ENCODE results near the gene TIMP1. TPM values are rescaled to one million over a fixed set of nuclear protein-coding genes. Genes with fewer than 3 reads are reported as not detected.

TIMP1 gene
- total and polyA plus RNA-seq, 5 experiments from 2014 or later, result 31.3 to 75.5 (median 49.9) TPM

DNA sequence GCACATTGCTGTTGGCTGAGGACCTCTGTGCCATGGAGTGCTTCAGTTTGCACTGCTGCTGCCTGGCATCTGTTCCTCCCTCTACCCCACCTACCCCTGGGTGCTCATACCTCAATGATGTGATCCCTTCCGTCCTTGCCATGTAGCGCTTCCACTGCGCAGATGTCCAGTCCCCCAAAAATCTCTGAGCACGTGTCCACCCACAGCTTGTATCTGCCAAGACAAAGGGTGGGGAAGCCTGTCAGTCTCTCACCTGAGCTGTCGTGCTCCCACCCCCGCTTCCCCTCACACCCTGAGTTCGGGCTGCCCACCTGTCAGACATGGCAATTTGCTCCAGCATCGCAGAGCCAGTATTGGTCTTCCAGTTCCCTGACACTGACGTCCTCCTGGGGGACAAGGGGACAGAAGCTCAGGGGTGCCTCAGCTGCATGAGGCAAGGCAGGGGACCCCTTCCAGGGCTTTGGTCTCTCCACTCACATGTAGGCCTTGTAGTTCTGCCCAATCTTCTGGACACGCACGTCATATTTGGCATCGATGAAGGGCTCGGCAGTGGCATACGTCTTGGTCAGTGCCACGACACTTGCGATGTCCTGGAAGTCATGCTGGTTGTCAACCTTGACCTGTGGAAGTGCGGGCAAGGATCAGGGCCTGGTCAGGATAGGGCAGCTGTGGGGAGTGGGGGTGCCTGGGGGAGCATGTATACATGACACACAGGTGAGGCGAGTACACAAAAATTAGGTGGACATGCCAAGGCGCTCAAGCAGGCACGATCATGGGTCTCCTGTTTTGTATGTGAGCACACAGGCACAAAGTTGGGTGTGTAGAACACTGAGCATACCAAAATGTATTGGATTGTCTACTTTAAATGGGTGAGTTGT, 6.0 kb upstream of the TIMP1 start:
- no peak overlapping the region for H3K4me3 Mint-ChIP-seq
- ATAC-seq (no peak), DNase-seq (no peak)
- H3K27me3 Mint-ChIP-seq, result peaks cover 0 to 9% (median 8%) of the 10 kb centered on the region in 5 donors
- peaks cover 0 to 12% (median 2%) of the 10 kb centered on the region in 3 donors for H3K36me3 Mint-ChIP-seq
- no peak overlapping the region for H3K27ac Mint-ChIP-seq
- H3K9me3 Mint-ChIP-seq, result peaks cover 0 to 2% (median 0%) of the 10 kb centered on the region in 9 donors
- POLR2A ChIA-PET, result no interaction called here
- H3K4me1 Mint-ChIP-seq, result peaks cover 11 to 23% (median 20%) of the 10 kb centered on the region in 4 donors

DNA sequence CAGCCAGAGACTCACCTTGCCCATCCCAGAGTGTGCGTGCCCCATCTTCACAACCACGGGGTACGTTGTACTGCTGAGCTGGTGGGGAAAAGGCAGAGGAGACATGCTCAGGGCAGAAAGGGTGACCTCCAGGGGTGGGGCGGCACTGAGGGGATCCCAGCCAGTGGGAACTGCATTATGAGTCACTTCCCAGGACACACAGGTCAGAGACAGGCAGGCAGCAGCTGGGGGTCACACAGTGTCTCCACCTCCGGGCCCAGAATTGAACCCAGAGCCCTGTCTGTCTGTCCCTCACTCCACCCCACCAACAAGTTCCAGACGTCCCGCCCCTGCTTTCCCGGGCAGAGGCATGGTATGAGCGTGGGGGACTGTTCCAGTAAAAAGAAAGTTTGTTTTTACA, 4.8 kb upstream of the TIMP1 start:
- DNase-seq (no peak), ATAC-seq (no peak)
- H3K4me3 Mint-ChIP-seq, result no peak overlapping the region
- POLR2A ChIA-PET, result no interaction called here
- peaks cover 0 to 9% (median 8%) of the 10 kb centered on the region in 5 donors for H3K27me3 Mint-ChIP-seq
- peaks cover 0 to 2% (median 0%) of the 10 kb centered on the region in 9 donors for H3K9me3 Mint-ChIP-seq
- no peak overlapping the region for H3K27ac Mint-ChIP-seq
- H3K4me1 Mint-ChIP-seq, result peaks cover 10 to 30% (median 22%) of the 10 kb centered on the region in 4 donors
- H3K36me3 Mint-ChIP-seq, result no peaks in the 10 kb centered on the region

DNA sequence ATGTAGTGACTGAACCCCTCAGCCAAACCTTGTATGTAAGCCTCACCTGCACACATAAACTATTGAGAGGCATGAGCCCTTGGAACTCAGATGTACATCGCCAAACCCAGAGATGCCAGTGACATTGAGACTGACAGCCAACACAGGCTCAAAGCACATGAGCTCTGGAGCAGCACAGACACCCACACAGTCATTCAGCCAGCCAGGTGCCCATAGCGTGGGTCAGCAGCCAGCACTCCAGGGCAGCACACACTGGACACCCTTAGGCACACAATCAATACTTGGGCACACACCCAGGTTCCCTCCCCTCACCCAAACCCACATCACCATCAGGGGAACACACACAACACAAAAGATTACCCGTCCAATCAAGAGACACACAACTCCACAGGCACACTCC, 4.3 kb upstream of the TIMP1 start:
- peak overlapping the region in 1 of 10 donors; percentile 23 for H3K27ac Mint-ChIP-seq
- POLR2A ChIA-PET, result no interaction called here
- peaks cover 0 to 2% (median 0%) of the 10 kb centered on the region in 9 donors for H3K9me3 Mint-ChIP-seq
- peaks cover 0 to 8% (median 8%) of the 10 kb centered on the region in 5 donors for H3K27me3 Mint-ChIP-seq
- H3K4me1 Mint-ChIP-seq, result peaks cover 10 to 30% (median 22%) of the 10 kb centered on the region in 4 donors
- H3K36me3 Mint-ChIP-seq, result no peaks in the 10 kb centered on the region
- no peak for ATAC-seq
- H3K4me3 Mint-ChIP-seq, result no peak overlapping the region
- DNase-seq, result no peak

DNA sequence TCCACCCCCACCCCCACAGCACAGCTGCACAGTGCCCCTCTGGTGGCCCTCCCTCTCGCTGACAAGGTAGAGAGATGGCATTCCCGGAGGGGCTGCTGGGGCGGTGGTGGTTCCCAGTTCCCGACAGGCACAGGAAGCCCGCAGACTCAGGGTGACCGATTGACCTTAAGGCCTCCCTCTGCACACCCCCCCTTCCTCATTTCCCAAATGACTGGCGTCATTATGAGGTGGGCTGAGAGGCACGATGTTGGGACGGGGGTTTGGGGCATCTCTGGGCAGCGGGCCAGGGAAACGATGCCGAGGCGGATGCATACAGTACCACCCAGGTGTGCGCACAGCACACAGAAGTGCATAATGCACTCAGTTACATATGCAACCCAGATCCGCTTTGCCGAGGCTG, 3.5 kb upstream of the TIMP1 start:
- H3K27me3 Mint-ChIP-seq, result peaks cover 0 to 5% (median under 1%) of the 10 kb centered on the region in 5 donors
- H3K4me1 Mint-ChIP-seq, result peaks cover 9 to 30% (median 22%) of the 10 kb centered on the region in 4 donors
- no peak overlapping the region for H3K4me3 Mint-ChIP-seq
- H3K27ac Mint-ChIP-seq, result no peak overlapping the region
- POLR2A ChIA-PET, result no interaction called here
- no peak for ATAC-seq
- DNase-seq, result no peak
- H3K9me3 Mint-ChIP-seq, result peaks cover 0 to 2% (median 0%) of the 10 kb centered on the region in 9 donors
- H3K36me3 Mint-ChIP-seq, result peaks cover 0 to 2% (median 0%) of the 10 kb centered on the region in 3 donors

DNA sequence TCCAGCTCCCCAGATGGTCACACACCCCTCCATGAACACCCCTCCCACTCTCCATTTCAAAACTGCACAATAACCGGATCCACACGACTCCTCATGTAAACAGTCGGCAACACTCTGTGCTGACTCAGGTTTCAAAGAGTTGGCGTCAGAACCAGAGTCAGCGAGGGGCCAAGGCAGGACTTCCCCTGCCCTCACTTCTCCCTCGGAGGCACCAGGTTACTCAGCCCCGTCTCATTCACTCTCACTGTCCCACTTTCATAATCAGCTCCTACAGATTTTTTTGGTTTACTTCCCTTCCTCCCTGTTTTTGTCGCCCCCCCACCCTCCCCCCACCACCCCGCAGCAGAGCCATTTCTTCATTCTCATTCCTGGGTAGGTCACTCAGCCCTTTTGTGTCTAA, 2.7 kb upstream of the TIMP1 start:
- no peak for ATAC-seq
- peaks cover 0 to 5% (median 0%) of the 10 kb centered on the region in 3 donors for H3K36me3 Mint-ChIP-seq
- POLR2A ChIA-PET, result interaction anchor here (0.7 kb wide), 1 partner anchor 350 kb away, joined by 3 read pairs; no protein-coding TSS in a partner anchor
- H3K4me3 Mint-ChIP-seq, result no peak overlapping the region
- H3K27me3 Mint-ChIP-seq, result peaks cover 0 to 5% (median 0%) of the 10 kb centered on the region in 5 donors
- peaks cover 12 to 32% (median 25%) of the 10 kb centered on the region in 4 donors for H3K4me1 Mint-ChIP-seq
- peaks cover 0 to 2% (median 0%) of the 10 kb centered on the region in 9 donors for H3K9me3 Mint-ChIP-seq
- H3K27ac Mint-ChIP-seq, result peak overlapping the region in 2 of 10 donors; percentile 21 to 37
- DNase-seq, result no peak

DNA sequence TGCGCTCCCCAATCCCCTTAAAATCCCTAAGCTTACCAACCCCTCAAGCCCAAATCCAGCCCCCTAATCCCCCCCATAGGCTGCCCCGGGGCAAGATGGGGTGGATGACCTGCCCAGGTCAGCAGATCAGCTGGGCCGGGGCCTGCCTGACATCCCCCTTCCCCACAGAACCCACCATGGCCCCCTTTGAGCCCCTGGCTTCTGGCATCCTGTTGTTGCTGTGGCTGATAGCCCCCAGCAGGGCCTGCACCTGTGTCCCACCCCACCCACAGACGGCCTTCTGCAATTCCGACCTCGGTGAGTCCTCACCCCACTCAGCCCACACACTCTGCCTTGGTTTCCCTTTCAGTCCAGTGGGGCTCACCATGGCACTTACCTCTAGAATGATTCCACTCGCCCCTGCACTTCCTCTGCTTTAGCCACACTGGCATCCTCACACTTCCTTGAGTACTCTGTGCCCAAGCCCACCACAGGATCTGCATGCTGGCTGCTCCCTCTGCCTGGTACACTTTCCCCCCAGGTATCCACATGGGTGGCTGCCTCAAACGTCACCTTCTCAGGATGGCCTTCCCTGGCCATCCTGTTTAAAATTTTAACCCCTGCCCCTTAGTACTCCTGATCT, 1.1 kb downstream of the TIMP1 start:
- Mint-ChIP-seq H3K4me1 (peaks cover 15 to 30% (median 24%) of the 10 kb centered on the region in 4 donors), H3K9me3 (peaks cover 0 to 2% (median 0%) of the 10 kb centered on the region in 9 donors), H3K27me3 (no peaks in the 10 kb centered on the region), H3K27ac (peak overlapping the region in 8 of 10 donors; percentile 23 to 93 (median 84)), H3K36me3 (peaks cover 0 to 8% (median 0%) of the 10 kb centered on the region in 3 donors), H3K4me3 (peak overlapping the region in 9 of 10 donors; percentile 30 to 88 (median 54))
- POLR2A ChIA-PET, result interaction anchor here (1.0 kb wide), 1 partner anchor 58 kb away, joined by 3 read pairs; no protein-coding TSS in a partner anchor
- ATAC-seq (no peak), DNase-seq (no peak)

DNA sequence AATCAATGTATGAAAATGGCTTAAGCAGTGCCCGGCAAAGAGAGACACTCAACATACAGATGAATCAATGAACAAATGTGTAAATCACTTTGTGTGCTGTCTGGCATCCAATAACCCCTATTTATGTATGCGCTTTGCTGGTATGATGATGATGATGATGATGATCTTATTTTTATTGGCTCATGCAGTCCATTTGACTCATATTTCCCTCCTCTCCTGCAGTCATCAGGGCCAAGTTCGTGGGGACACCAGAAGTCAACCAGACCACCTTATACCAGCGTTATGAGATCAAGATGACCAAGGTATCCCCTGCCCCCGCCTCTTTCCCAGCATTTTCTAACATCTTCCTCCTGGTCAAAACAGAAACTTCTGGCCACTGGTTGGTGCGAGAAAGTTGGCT, 2.5 kb downstream of the TIMP1 start:
- ATAC-seq, result no peak
- H3K27ac Mint-ChIP-seq, result peak overlapping the region in 3 of 10 donors; percentile 12 to 46 (median 13)
- POLR2A ChIA-PET, result no interaction called here

DNA sequence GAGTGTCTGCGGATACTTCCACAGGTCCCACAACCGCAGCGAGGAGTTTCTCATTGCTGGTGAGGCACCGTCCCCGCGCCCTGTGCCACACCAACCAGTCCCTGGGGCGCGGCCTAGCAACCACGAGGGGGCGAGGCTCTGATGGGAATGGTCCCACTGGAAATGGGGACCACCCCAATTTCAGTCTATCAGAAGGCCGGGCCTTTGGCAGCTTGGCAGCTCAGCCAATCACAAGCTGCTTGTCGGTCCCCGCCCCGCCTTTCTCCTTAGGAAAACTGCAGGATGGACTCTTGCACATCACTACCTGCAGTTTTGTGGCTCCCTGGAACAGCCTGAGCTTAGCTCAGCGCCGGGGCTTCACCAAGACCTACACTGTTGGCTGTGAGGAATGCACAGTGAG, 3.0 kb downstream of the TIMP1 start:
- peaks cover 15 to 29% (median 22%) of the 10 kb centered on the region in 4 donors for H3K4me1 Mint-ChIP-seq
- H3K27ac Mint-ChIP-seq, result peak overlapping the region in 1 of 10 donors; percentile 29
- H3K4me3 Mint-ChIP-seq, result no peak overlapping the region
- ATAC-seq (no peak), DNase-seq (no peak)
- H3K36me3 Mint-ChIP-seq, result peaks cover 0 to 8% (median 0%) of the 10 kb centered on the region in 3 donors
- no peaks in the 10 kb centered on the region for H3K27me3 Mint-ChIP-seq
- POLR2A ChIA-PET, result no interaction called here
- H3K9me3 Mint-ChIP-seq, result no peaks in the 10 kb centered on the region

More for the DNA sequence above, 2.5 kb downstream of the TIMP1 start:
- no peaks in the 10 kb centered on the region for H3K27me3 Mint-ChIP-seq
- no peaks in the 10 kb centered on the region for H3K9me3 Mint-ChIP-seq
- DNase-seq, result no peak
- no peak overlapping the region for H3K4me3 Mint-ChIP-seq
- peaks cover 0 to 8% (median 0%) of the 10 kb centered on the region in 3 donors for H3K36me3 Mint-ChIP-seq
- peaks cover 15 to 29% (median 23%) of the 10 kb centered on the region in 4 donors for H3K4me1 Mint-ChIP-seq

DNA sequence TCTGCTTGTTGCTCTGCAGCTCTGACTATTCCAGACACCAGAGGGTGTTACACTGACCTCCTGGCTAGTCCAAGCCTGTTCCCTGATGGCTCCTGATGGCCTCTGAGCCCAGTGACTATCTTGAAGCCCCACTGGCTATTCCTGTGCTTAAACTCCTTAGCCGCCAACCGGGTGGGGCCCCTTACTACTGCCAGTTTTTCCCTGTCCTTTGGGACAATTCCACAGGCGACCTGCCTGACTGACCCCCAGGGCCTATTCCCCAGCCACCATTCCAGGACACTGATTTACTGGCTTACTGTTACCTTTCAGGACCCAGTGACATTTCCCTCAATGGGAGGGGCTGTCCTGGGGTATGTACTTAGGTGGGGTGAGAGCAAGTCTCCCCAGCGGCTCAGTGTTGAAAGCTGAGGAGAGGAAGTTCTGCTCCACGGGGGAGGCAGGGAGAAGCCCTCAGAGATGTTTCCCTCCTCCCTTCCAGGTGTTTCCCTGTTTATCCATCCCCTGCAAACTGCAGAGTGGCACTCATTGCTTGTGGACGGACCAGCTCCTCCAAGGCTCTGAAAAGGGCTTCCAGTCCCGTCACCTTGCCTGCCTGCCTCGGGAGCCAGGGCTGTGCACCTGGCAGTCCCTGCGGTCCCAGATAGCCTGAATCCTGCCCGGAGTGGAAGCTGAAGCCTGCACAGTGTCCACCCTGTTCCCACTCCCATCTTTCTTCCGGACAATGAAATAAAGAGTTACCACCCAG, 4.0 kb downstream of the TIMP1 start:
- Mint-ChIP-seq H3K36me3 (peaks cover 0 to 8% (median 0%) of the 10 kb centered on the region in 3 donors), H3K27me3 (no peaks in the 10 kb centered on the region), H3K4me1 (peaks cover 15 to 29% (median 19%) of the 10 kb centered on the region in 4 donors), H3K9me3 (no peaks in the 10 kb centered on the region), H3K27ac (peak overlapping the region in 3 of 10 donors; percentile 29 to 63 (median 48)), H3K4me3 (no peak overlapping the region)
- DNase-seq, result no peak
- POLR2A ChIA-PET, result no interaction called here
- no peak for ATAC-seq

DNA sequence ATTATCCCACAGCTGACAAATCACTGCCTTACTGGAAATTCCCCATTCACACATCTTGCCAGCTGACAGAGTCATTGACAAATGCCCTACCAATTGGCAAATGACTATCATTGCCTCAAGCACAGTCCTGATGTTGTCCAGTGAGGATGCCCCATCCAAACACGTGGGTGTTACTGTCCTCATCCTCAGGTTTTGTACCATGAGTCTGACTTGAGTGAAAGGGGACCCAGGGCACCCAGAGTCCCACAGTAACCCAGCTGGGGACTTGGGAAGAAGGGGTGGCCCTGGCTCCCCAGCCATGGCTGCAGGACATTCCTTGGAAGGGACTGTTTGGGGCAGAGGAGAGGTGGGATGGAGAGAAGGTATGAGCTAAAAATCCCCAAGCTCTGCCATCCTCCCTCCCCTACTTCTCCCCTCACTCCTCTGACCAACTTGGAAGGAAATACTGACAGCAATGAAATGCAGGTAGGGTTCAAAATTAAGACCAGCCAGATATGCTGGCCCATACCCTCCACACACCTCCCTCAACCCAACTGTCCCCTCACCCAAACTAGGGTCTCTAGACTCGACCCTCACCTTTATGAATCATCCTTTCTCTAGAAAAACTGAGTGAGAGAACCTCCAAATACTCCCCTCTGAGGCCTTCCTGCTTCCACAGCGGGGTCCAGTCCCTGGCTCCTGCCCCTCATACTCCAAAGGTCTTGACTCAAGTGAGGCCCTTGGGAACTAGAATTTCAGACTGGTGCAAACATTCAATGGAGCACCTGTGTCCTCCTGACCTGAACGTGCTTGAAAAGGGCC, 5.1 kb downstream of the TIMP1 start:
- peak overlapping the region in 1 of 10 donors; percentile 33 for H3K27ac Mint-ChIP-seq
- no peak overlapping the region for H3K4me3 Mint-ChIP-seq
- no peak for ATAC-seq
- H3K4me1 Mint-ChIP-seq, result peaks cover 9 to 18% (median 10%) of the 10 kb centered on the region in 4 donors
- POLR2A ChIA-PET, result no interaction called here
- H3K9me3 Mint-ChIP-seq, result no peaks in the 10 kb centered on the region
- peaks cover 0 to 8% (median 0%) of the 10 kb centered on the region in 3 donors for H3K36me3 Mint-ChIP-seq
- DNase-seq, result no peak
- H3K27me3 Mint-ChIP-seq, result no peaks in the 10 kb centered on the region

DNA sequence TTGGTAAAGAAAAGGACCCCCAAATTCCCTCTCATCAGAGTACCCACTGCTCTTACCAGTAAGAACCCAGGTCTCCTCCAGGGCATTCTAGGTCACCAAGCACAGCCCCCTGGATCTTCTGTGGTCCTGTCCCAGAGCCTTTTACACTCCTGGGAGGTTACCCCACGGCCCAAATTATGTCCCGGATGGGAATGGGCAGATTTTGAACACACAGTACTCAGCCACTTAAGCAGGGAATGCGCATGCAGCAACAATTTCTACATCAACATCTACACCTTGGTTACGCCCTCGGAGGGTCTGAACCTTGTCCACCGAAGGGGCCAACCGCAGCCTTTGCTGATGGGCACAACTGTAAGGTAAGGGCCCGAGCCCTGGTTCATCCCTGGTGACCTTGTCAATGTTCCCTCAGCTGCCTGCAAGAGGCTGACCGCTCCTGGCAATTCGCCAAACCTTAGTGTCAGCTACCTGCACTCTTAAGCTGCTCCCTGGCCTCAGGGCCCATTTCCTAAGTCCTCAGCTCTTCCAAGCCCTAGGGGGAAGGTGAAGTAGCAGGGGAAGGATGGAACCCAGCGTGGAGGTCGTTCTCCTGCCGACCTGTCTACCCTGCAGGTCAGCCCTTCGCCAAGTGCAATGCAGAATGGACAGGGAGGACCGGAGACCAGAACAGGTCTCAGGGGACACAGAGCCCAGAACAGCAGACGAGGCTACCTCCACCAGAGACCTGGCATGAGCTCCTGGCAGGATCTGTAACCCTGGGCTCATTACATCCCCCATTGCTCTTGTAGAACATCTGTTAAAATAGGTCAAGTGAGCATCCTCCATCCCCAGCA, 5.9 kb downstream of the TIMP1 start:
- H3K27ac Mint-ChIP-seq, result no peak overlapping the region
- no peaks in the 10 kb centered on the region for H3K9me3 Mint-ChIP-seq
- H3K4me3 Mint-ChIP-seq, result no peak overlapping the region
- H3K27me3 Mint-ChIP-seq, result no peaks in the 10 kb centered on the region
- no peak for DNase-seq
- peaks cover 0 to 8% (median 0%) of the 10 kb centered on the region in 3 donors for H3K36me3 Mint-ChIP-seq
- POLR2A ChIA-PET, result no interaction called here
- ATAC-seq, result no peak
- H3K4me1 Mint-ChIP-seq, result peaks cover 9 to 10% (median 9%) of the 10 kb centered on the region in 4 donors

All from naive thymus-derived CD8-positive, alpha-beta T cell (primary cell).